Astrocyte (in vitro differentiated cells and primary cell): Measurements from ENCODE around the gene CRYBG3. TPM values are rescaled to one million over a fixed set of nuclear protein-coding genes. Genes with fewer than 3 reads are reported as not detected.

Source experiments
- DNase-seq: peaks from one replicate; pipeline ENCODE4 v3.0.0-alpha.2; 2010; ENCODE audit warnings: low read depth
- FAIRE-seq: peaks from 2 replicates; lab custom pipeline; 2011; peaks lifted over from hg19 to GRCh38; lab: Jason Lieb, UNC
- H2AFZ ChIP-seq: 2 replicates; pipeline ENCODE4 v1.6.0; 2012; ENCODE audit warnings: low read depth, low read length, inconsistent platforms
- H3K27ac ChIP-seq: 2 replicates; pipeline ENCODE4 v1.5.1; 2011; ENCODE audit warnings: low read depth, low read length, inconsistent platforms
- H3K27me3 ChIP-seq: 2 replicates; pipeline ENCODE4 v1.6.0; 2011; ENCODE audit warnings: low read length, inconsistent platforms; ENCODE audit not compliant: insufficient read depth
- H3K36me3 ChIP-seq: 2 replicates; pipeline ENCODE4 v1.5.1; 2011; ENCODE audit warnings: low read length, inconsistent platforms; ENCODE audit not compliant: insufficient read depth
- H3K4me1 ChIP-seq: 2 replicates; pipeline ENCODE4 v1.5.1; 2011; ENCODE audit warnings: low read length, inconsistent platforms; ENCODE audit not compliant: insufficient read depth
- H3K4me2 ChIP-seq: 2 replicates; pipeline ENCODE4 v1.6.0; 2012; ENCODE audit warnings: low read length, inconsistent platforms
- H3K4me3 ChIP-seq: 2 replicates; pipeline ENCODE4 v1.5.1; 2011; ENCODE audit warnings: low read depth, mild to moderate bottlenecking, low read length, inconsistent platforms; ENCODE audit not compliant: insufficient read depth
- H3K79me2 ChIP-seq: 2 replicates; pipeline ENCODE4 v1.6.0; 2012; ENCODE audit warnings: mild to moderate bottlenecking, low read length, inconsistent platforms; ENCODE audit not compliant: insufficient read depth
- H3K9ac ChIP-seq: 2 replicates; pipeline ENCODE4 v1.6.0; 2012; ENCODE audit warnings: mild to moderate bottlenecking, low read length, inconsistent platforms
- H3K9me3 ChIP-seq: 2 replicates; pipeline ENCODE4 v1.5.1; 2012; ENCODE audit warnings: low read depth, mild to moderate bottlenecking, low read length, inconsistent platforms; ENCODE audit not compliant: insufficient read depth
- H4K20me1 ChIP-seq: 2 replicates; pipeline ENCODE4 v1.6.0; 2012; ENCODE audit warnings: low read length, inconsistent platforms; ENCODE audit not compliant: insufficient read depth
- H3K27ac Mint-ChIP-seq: one replicate; pipeline ENCODE4 v1.8.0; 2021; ENCODE audit warnings: mild to moderate bottlenecking, mixed read lengths; ENCODE audit not compliant: unreplicated experiment
- H3K27me3 Mint-ChIP-seq: one replicate; pipeline ENCODE4 v1.8.0; 2021; ENCODE audit warnings: low read depth, mixed read lengths; ENCODE audit not compliant: unreplicated experiment
- H3K36me3 Mint-ChIP-seq: one replicate; pipeline ENCODE4 v1.8.0; 2021; ENCODE audit warnings: low read depth, mixed read lengths; ENCODE audit not compliant: unreplicated experiment
- H3K4me1 Mint-ChIP-seq: one replicate; pipeline ENCODE4 v1.8.0; 2021; ENCODE audit warnings: low read depth, mixed read lengths; ENCODE audit not compliant: unreplicated experiment
- H3K4me3 Mint-ChIP-seq: one replicate; pipeline ENCODE4 v1.8.0; 2021; ENCODE audit warnings: mild to moderate bottlenecking, moderate library complexity, mixed read lengths; ENCODE audit not compliant: unreplicated experiment
- H3K9me3 Mint-ChIP-seq: one replicate; pipeline ENCODE4 v1.8.0; 2021; ENCODE audit warnings: mild to moderate bottlenecking, mixed read lengths; ENCODE audit not compliant: unreplicated experiment
- EZH2 ChIP-seq: IDR thresholded peaks from 2 replicates; pipeline ENCODE4 v1.6.1; 2012; ENCODE audit warnings: mild to moderate bottlenecking, low read length, inconsistent platforms; ENCODE audit not compliant: insufficient read depth
- total RNA-seq: library from RNA; stranded (reverse); gene quantifications from 2 replicates; pipeline ENCODE4 v1.2.1, GENCODE V29; 2021
- TF ChIP-seq, protein P1 (sequence below): IDR thresholded peaks from 2 replicates; pipeline ENCODE4 v1.5.1; 2011; ENCODE audit warnings: low read depth, mild to moderate bottlenecking, inconsistent platforms, low read length, moderate library complexity; ENCODE audit not compliant: insufficient read depth

The CRYBG3 gene
- total RNA-seq, 1 donor from 2014 or later = 13.0 TPM

DNA sequence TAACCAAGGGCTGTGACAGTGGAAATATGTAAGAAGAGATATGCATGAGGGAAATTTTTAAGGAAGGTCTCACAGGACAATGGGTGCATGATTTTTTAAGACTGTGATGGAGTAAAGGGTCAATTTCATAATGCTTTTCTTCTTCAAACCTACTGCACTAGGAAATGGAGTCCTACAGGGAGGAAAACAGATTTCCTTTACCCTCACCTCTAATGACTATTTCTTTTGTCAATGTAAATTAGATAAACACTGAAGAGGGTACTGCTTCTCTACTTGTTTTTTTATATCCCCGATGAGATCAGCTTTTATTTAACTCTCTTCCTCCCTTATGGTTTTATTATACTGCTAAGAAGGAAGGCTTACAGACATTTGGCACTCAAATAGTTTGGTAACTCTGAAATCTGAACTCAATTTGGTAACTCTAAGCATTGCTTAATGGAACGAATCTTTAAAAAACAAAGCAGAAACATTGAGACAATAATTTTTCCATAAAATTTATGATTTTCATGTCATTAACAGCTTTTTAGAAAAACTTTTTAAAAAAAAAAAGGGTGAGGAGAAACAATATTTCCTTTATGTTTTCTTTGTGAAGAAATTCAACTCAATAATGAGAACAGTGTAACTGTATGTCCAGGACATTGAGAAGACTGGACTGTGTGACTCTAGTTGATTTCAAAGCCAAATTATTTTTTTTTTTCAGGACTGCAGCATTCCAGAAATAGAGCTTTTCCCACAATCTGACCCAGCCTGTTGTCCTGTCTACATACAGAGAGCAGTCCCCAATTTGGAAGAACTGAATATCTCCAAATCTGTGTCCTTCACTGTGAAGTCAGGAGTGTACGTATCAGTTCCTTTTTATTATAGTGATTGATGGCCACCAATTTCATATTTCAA is 64.4 kb downstream of the CRYBG3 start:
- Mint-ChIP-seq H3K4me1 (peaks cover 7% of the 10 kb centered on the region), H3K9me3 (no peaks in the 10 kb centered on the region), H3K36me3 (peaks cover 5% of the 10 kb centered on the region), H3K27me3 (no peaks in the 10 kb centered on the region), H3K27ac (no peak overlapping the region), H3K4me3 (no peak overlapping the region)
- no peaks in the 10 kb centered on the region for H3K27me3 ChIP-seq
- H3K27ac ChIP-seq = no peak overlapping the region
- H3K4me3 ChIP-seq = no peak overlapping the region
- no peaks in the 10 kb centered on the region for H3K9me3 ChIP-seq
- no peaks in the 10 kb centered on the region for H4K20me1 ChIP-seq
- TF ChIP-seq EZH2 = no peak
- H2AFZ ChIP-seq = no peak overlapping the region
- no peak for DNase-seq
- FAIRE-seq = peak; percentile 20
- H3K4me2 ChIP-seq = no peak overlapping the region
- no peaks in the 10 kb centered on the region for H3K79me2 ChIP-seq
- H3K4me1 ChIP-seq = peaks cover 7% of the 10 kb centered on the region
- H3K36me3 ChIP-seq = peaks cover 19% of the 10 kb centered on the region
- no peak overlapping the region for H3K9ac ChIP-seq

DNA sequence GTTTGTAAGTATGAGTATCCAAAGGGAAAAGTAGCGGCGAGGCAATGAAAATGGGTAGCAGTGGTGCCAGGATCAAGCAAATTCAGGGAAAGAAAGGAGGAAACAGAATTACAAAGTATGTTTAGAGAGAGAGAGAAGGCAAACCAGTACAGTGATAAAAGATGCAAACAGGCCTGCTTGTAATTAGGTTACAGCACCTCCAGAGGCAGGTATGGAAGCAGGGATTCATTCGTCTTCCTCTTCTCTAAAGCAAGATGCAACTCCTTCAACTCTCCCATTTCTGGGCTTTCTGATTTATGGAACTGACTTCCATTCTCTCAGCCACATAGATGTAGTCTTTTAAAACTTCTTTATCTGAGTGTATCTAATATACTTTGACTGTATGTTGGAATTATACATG is 68.0 kb downstream of the CRYBG3 start:
- no peak overlapping the region for H3K4me3 Mint-ChIP-seq
- H3K4me1 Mint-ChIP-seq = peaks cover 2% of the 10 kb centered on the region
- FAIRE-seq = no peak

GRCh38 chr3:97892852-97893251 is 71.0 kb downstream of the CRYBG3 start:
- H3K27me3 Mint-ChIP-seq = no peaks in the 10 kb centered on the region
- H3K4me2 ChIP-seq = no peak overlapping the region
- no peak overlapping the region for H2AFZ ChIP-seq
- no peaks in the 10 kb centered on the region for H3K79me2 ChIP-seq
- FAIRE-seq (no peak), DNase-seq (no peak)
- H3K9ac ChIP-seq = no peak overlapping the region
- H3K4me1 ChIP-seq = no peaks in the 10 kb centered on the region
- peaks cover 15% of the 10 kb centered on the region for H3K36me3 ChIP-seq
- H4K20me1 ChIP-seq = no peaks in the 10 kb centered on the region
- no peak overlapping the region for H3K27ac Mint-ChIP-seq
- TF ChIP-seq, protein P1, sequence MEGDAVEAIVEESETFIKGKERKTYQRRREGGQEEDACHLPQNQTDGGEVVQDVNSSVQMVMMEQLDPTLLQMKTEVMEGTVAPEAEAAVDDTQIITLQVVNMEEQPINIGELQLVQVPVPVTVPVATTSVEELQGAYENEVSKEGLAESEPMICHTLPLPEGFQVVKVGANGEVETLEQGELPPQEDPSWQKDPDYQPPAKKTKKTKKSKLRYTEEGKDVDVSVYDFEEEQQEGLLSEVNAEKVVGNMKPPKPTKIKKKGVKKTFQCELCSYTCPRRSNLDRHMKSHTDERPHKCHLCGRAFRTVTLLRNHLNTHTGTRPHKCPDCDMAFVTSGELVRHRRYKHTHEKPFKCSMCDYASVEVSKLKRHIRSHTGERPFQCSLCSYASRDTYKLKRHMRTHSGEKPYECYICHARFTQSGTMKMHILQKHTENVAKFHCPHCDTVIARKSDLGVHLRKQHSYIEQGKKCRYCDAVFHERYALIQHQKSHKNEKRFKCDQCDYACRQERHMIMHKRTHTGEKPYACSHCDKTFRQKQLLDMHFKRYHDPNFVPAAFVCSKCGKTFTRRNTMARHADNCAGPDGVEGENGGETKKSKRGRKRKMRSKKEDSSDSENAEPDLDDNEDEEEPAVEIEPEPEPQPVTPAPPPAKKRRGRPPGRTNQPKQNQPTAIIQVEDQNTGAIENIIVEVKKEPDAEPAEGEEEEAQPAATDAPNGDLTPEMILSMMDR = no peak
- TF ChIP-seq EZH2 = no peak
- no peaks in the 10 kb centered on the region for H3K9me3 Mint-ChIP-seq
- no peaks in the 10 kb centered on the region for H3K4me1 Mint-ChIP-seq
- H3K4me3 ChIP-seq = no peak overlapping the region
- no peaks in the 10 kb centered on the region for H3K9me3 ChIP-seq
- no peak overlapping the region for H3K4me3 Mint-ChIP-seq
- H3K36me3 Mint-ChIP-seq = peaks cover 2% of the 10 kb centered on the region
- H3K27ac ChIP-seq = no peak overlapping the region
- H3K27me3 ChIP-seq = no peaks in the 10 kb centered on the region

More for the DNA sequence above, 68.0 kb downstream of the CRYBG3 start:
- Histone ChIP-seq H4K20me1 (no peaks in the 10 kb centered on the region), H3K9ac (no peak overlapping the region), H3K4me1 (no peaks in the 10 kb centered on the region), H3K4me3 (no peak overlapping the region), H3K4me2 (no peak overlapping the region), H3K79me2 (no peaks in the 10 kb centered on the region), H3K27ac (no peak overlapping the region), H2AFZ (no peak overlapping the region), H3K27me3 (no peaks in the 10 kb centered on the region), H3K9me3 (no peaks in the 10 kb centered on the region), H3K36me3 (peaks cover 22% of the 10 kb centered on the region)
- TF ChIP-seq, protein P1 = no peak
- no peak for TF ChIP-seq EZH2
- Mint-ChIP-seq H3K36me3 (peaks cover 5% of the 10 kb centered on the region), H3K9me3 (no peaks in the 10 kb centered on the region), H3K27me3 (no peaks in the 10 kb centered on the region), H3K27ac (no peak overlapping the region)
- DNase-seq = no peak
